Hematopoietic multipotent progenitor cell treated with erythropoietin and hydrocortisone succinate and interleukin-3 and kit ligand, for 17 days (in vitro differentiated cells): ENCODE results near the gene ABHD16A.

Source experiments
- DNase-seq: peaks from one replicate; pipeline ENCODE4 v3.0.0-alpha.2; 2015; ENCODE audit warnings: low spot score

ABHD16A gene

GRCh38 chr6:31730631-31731086, 27.5 kb upstream of the ABHD16A start:
- DNase-seq, result no peak

DNA sequence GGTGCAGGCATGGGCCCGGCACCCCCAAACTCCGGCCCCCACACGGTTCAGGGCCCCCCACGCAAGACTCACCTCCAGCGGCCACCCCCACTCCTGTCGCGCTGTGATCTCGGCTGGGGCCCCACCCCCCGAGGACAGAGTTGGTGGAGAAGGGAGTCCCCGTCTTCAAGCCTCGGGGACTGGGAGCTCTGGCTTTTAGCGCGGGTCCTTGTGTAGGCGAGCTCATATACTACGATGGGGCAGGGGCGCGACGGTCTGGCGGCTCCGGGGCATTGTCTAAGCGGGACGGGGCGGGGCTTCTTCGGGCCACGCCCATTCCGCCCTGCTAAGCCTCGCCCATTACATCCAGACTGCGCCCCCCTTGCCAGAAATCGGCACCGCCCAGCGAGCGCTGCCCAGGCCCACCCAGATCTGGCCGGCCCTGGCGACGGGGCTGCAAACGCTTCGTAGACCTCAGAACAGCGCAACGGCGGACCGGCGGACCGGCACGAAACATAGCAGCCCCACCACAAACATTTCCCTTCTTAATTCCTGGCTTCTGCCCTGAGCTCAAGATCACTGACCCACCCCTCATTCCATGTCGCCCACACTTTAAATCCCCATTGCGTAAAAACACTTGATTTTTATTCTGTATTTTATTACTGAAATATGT, 27.0 kb upstream of the ABHD16A start:
- DNase-seq, result peak; percentile 79

GRCh38 chr6:31729515-31729978, 26.4 kb upstream of the ABHD16A start:
- DNase-seq, result peak; percentile 85

GRCh38 chr6:31728767-31729514, 25.8 kb upstream of the ABHD16A start, which contains the start of gene DDAH2:
DDAH2 (minus strand) TSS chr6:31729299; CDS start chr6:31729161, 138 bp downstream.
- no peak for DNase-seq

- no peak for DNase-seq
Measured at GRCh38 chr6:31727717-31728671, 24.9 kb upstream of the ABHD16A start.

- no peak for DNase-seq
Measured at GRCh38 chr6:31727034-31727716, 24.1 kb upstream of the ABHD16A start.

DNA sequence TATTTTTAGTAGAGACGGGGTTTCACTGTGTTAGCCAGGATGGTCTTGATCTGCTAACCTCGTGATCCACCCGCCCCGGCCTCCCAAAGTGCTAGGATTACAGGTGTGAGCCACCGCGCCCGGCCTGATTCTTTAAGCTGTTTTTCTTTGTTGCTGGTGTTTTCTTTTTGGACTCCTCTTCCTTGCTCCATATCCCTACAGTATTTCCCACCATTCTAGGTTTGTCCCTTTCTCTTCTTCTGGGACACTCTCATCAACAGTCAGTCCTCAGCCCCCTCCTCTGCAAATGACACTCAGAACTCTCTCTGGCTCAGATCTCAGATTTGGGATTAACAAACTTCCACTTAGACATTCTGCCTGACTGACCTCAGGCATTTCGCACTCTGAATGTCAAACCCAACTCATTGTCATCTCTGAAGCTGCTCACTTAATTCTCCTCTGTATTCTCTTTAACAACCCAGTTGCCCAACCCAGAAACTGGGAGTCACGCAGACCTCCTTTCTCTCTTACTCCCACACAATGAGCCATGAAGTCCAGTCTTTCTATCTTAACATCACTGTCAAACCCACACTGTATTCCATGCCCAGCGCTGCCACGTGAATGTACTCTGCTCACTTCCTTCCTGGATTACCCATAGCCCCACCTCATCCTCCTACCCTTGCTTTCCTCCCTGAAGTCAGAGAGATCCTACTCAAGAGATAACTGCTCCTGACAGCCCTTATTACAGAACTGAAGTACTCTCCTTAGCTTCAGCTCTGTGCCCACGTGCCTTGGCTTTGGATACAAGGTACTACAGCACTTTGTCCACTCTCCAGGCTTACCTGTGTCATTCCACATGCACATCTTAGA, 22.6 kb upstream of the ABHD16A start:
- DNase-seq, result no peak

GRCh38 chr6:31723980-31724691, 21.0 kb upstream of the ABHD16A start:
- no peak for DNase-seq

DNA sequence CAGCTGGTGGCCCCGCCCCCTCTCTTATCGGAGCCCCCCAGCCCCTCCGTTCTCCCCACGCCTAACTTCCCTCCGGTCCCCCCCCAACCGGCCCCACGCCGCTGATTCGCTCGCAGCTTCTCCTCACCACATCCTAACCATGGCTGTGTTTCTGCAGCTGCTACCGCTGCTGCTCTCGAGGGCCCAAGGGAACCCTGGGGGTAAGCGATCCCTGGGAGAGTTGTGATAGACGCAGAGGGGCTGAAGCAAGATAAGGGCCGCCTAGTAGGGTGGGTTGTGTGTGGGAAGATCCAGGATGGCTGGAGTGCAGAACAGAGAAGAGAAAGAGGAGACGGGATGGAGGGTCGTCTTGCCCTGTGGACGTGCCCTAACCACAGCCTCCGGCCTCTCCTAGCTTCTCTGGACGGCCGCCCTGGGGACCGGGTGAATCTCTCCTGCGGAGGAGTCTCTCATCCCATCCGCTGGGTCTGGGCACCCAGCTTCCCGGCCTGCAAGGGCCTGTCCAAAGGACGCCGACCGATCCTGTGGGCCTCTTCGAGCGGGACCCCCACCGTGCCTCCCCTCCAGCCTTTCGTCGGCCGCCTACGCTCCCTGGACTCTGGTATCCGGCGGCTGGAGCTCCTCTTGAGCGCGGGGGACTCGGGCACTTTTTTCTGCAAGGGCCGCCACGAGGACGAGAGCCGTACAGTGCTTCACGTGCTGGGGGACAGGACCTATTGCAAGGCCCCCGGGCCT, 20.3 kb upstream of the ABHD16A start, which contains the start of gene MPIG6B:
Gene MPIG6B (plus strand): TSS at position 129 of the 735 bp plus-strand sequence. CDS start 11 bp downstream, at position 140.
- no peak for DNase-seq

DNA sequence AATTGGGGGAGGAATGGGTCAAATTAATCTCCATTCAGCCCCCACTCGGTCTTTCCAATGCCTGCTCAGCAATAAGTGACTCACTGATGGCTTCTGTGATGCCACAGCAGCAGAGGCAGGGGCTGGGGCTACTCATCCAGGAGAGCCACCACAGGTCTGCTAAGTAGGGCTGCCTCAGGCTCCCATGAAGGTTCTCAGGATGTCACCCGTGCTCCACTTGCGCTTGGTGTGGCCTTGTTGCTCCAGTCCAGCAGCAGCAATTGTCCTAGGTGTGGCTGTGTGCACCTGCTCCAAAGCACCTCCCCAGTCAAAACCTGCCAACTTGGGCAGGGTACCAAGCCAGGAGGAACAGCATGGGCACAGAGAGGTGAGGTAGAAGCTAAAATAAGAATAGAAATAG, 19.0 kb upstream of the ABHD16A start:
- no peak for DNase-seq

DNA sequence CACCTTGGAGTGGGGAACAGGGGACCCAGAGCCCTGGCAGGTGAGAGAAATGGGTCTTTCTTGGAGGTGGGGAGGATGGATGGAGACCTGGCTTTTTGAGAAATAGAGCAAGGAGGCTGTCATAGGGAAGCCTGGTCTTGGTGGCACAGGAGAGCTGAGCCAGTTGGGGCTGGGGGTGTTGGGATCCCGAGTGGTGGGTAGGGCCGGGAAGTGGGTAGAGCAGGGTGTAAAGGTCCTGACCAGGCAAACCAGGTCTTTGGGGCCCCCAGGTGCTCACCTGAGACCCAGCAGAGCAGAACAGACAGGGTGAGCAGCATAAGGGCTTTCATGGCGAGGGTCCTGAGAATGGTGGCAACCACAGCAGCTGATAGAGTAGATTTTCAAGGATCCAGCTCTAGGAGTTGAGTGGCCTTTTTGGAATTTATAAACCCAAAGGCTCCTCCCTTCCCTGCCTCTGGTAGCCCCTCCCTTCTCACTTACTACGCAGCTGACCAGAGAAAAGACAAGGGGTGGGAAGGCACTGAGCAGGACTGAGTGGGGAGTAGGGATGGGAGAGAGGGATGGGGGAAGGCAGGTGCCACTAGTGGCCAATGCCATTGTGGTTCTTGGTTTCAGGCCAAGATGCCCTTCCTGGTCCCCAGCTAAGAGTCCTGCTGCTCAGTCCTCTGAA, 18.4 kb upstream of the ABHD16A start, which contains the start of gene LY6G6C:
Gene LY6G6C (minus strand): TSS at position 396 of the 670 bp plus-strand sequence. CDS start 67 bp downstream, at position 329.
- no peak for DNase-seq

- DNase-seq, result no peak
Measured at GRCh38 chr6:31720196-31720770, 17.2 kb upstream of the ABHD16A start.

DNA sequence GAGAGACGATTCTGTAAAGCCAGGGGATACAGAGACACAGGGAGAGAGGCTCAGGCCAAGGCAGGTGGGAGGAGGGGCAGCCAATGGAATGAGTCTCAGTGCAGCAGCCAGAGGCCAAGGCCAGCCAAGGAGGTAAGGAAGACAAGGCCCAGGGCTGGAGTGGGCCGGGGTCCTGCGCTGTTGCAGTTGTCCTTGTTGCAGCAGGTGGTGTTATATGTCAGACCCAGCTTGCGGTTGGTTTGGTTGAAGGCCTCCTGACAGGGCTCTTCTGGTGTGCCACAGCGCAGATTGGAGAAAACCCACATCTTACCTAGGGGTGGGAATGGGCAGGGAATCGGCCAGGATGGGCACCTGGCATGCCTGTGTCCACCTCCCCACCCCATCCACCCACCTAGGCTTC, 15.9 kb upstream of the ABHD16A start:
- no peak for DNase-seq

DNA sequence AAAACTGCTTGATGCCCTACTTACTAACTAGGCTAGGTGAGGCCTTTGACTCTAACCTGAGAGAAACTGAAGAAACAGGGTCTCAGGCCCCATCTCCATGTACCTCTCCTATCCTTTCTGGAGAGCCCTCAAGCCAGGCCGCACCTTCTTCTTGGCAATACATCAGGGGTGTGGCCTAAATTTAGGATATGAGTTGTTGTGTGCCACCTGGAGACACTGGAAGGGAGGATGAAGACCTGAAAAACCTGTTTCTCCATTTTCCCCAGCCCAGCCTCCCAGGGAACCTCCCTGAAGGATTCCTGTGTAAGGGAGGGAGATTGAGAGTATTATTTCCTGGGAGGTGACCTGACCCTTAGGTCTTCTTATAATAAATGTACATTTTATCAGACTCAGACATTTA, 15.1 kb upstream of the ABHD16A start:
- no peak for DNase-seq

GRCh38 chr6:31717499-31718222, 14.5 kb upstream of the ABHD16A start:
- DNase-seq, result no peak

- no peak for DNase-seq
Measured at GRCh38 chr6:31715022-31715958, 12.2 kb upstream of the ABHD16A start, which contains the start of gene LY6G6D. LY6G6D (plus strand) TSS chr6:31715348; CDS start chr6:31715356, 8 bp downstream.
